GM21381 (cell line): ENCODE data around the gene MAG.

Source experiments
- ATAC-seq: cut with Tn5 transposase; IDR thresholded peaks from one replicate; pipeline ENCODE4 v1.9.1; 2021; ENCODE audit warnings: mild to moderate bottlenecking, moderate library complexity; ENCODE audit not compliant: unreplicated experiment

The MAG gene

GRCh38 chr19:35296644-35297514 is 4.9 kb downstream of the MAG start:
- ATAC-seq: no peak

DNA sequence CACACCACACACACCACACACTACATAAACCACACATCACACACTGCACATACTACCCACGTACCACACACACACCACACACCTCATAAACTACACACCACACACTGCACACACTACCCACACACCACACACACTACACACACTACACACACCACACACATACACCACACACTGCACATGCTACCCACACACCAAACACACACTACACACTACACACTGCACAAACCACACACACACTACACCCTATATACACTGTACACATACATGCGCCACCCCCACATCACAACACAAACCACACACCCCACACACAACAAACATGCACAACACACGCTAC is 5.5 kb downstream of the MAG start:
- no peak for ATAC-seq

GRCh38 chr19:35297922-35298321 is 6.0 kb downstream of the MAG start:
- no peak for ATAC-seq

- no peak for ATAC-seq
Measured at GRCh38 chr19:35298561-35298972, 6.6 kb downstream of the MAG start.

- no peak for ATAC-seq
Measured at GRCh38 chr19:35299523-35300338, 7.8 kb downstream of the MAG start.

GRCh38 chr19:35300339-35300649 is 8.3 kb downstream of the MAG start:
- no peak for ATAC-seq

DNA sequence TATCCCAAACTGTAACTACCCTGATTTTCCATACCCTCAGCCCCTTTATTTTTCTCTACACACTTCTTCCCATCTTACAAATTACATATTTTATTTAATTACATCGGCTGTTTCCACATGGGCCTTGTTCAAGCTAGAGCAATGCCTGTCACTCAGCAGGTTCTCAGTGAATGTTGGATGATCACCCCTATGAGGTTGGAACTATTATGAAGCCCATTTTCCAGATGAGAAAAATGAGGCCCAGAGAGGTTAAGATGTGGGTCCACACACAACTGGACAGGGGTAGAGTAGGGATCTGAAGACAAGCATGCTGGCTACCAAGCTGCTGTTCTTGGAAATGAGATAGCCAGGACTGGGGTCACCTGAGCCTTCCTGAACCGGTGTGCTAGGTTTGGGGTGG is 10.0 kb downstream of the MAG start:
- no peak for ATAC-seq

DNA sequence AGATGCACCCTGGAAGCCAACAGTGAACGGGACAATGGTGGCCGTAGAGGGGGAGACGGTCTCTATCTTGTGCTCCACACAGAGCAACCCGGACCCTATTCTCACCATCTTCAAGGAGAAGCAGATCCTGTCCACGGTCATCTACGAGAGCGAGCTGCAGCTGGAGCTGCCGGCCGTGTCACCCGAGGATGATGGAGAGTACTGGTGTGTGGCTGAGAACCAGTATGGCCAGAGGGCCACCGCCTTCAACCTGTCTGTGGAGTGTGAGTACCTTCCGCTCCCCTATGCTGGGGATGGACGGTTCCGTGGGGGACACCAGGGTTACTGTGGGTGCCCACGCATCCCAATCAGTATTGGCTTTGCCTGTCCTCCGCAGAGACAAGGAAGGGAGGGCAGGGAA is 10.5 kb downstream of the MAG start:
- ATAC-seq: no peak

GRCh38 chr19:35303357-35303915 is 11.5 kb downstream of the MAG start:
- ATAC-seq: no peak

GRCh38 chr19:35304036-35304435 is 12.1 kb downstream of the MAG start:
- no peak for ATAC-seq

DNA sequence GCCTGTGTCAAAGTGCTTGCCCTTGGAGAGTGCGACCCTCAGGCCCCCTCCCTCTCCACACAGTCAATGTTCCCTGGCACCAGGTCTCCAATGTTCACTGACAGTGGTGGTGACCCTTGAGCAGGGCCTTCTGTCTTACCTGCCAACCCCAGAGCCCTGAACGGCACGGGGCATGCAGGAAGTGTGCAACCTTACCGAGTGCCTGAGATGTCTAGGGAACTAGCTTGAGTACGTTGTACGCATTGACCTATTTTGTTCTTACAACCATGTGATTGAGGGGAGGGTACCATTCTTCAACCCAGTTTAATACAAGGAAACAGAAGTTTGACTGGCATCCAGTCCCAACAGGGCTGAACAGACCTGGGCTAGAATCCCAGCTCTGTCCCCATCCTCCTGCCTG is 13.2 kb downstream of the MAG start:
- no peak for ATAC-seq

- no peak for ATAC-seq
Measured at GRCh38 chr19:35306473-35307246, 14.7 kb downstream of the MAG start.

DNA sequence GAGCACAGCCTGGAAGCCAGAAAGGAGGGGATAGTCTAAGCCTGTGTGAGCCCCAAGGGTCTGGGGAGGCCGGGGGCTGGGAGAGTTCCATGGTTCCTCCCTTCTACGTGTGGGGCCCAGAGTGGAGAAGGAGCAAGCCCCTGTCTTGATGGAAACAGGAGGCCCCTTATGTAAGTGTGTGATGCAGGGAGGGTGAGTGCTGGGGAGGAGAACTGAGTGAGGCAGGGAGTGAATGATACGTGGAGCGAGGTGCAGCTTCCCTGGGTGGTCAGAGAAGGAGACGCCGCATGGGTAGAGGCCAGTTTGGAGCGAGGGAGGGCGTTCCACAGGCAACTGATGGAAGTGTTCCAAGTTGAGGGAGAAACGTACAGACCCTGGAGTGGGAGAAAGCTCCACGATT is 16.0 kb downstream of the MAG start:
- ATAC-seq: no peak

- no peak for ATAC-seq
Measured at GRCh38 chr19:35308910-35309309, 16.9 kb downstream of the MAG start.

- no peak for ATAC-seq
Measured at GRCh38 chr19:35309481-35310279, 17.7 kb downstream of the MAG start.

- no peak for ATAC-seq
Measured at GRCh38 chr19:35310331-35310730, 18.4 kb downstream of the MAG start.

DNA sequence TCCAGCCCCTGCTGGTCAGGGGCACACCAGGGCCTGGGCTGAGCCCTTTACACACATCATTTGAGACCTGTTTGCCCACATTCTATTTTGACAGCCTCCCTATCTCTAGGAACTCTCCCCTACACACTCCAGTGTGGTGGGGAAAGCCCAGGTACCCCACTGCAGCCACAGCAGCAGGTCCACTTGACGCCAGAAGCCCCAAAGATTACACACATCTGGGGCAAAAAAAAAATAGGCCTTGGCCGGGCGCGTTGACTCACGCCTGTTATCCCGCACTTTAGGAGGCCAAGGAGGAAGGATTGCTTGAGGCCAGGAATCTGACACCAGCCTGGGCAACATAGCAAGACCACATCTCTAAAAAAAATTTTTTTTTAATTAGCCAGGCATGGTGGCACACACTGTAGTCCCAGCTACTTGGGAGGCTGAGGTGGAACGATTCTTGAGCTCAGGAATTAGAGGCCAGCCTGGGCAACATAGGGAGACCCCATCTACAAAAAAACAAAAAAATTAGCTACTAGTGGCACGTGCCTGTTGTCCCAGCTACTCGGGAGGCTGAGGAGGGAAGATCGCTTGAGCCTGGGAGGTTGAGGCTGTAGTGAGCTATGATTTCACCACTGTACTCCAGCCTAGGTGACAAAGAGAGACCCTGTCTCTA is 19.0 kb downstream of the MAG start:
- ATAC-seq: no peak

GRCh38 chr19:35311901-35312665 is 20.1 kb downstream of the MAG start:
- no peak for ATAC-seq

GRCh38 chr19:35313587-35313986 is 21.6 kb downstream of the MAG start:
- no peak for ATAC-seq
